ENCODE data around the gene SEC22A.

The SEC22A gene

GRCh38 chr3:123158899-123159390 lies 42.8 kb upstream of the SEC22A start:
- no peaks in the 10 kb centered on the region for H3K4me1 ChIP-seq (ENCODE audit: control insufficient read depth in 1 of 2, insufficient read depth in 2 of 2, low read length in 2 of 2)
- peaks cover 19 to 43% of the 10 kb centered on the region in 2 donors for H3K36me3 ChIP-seq (ENCODE audit: control insufficient read depth in 1 of 2, insufficient read depth in 2 of 2, low read length in 2 of 2)
- H3K27me3 ChIP-seq (ENCODE audit: low read depth, low read length) = no peaks in the 10 kb centered on the region
- no peak overlapping the region for H3K27ac ChIP-seq (ENCODE audit: low read length)
- H3K4me3 ChIP-seq (ENCODE audit: low read depth in 1 of 2, low read length in 2 of 2) = no peak overlapping the region
- no peaks in the 10 kb centered on the region for H3K9me3 ChIP-seq (ENCODE audit: control insufficient read depth in 1 of 2, low read length in 2 of 2)

- Histone ChIP-seq H3K4me3 (ENCODE audit: low read depth in 1 of 2, low read length in 2 of 2) (no peak overlapping the region), H3K27ac (ENCODE audit: low read length) (no peak overlapping the region), H3K9me3 (ENCODE audit: control insufficient read depth in 1 of 2, low read length in 2 of 2) (peaks cover 0 to 1% of the 10 kb centered on the region in 2 donors), H3K4me1 (ENCODE audit: control insufficient read depth in 1 of 2, insufficient read depth in 2 of 2, low read length in 2 of 2) (no peaks in the 10 kb centered on the region), H3K27me3 (ENCODE audit: low read depth, low read length) (no peaks in the 10 kb centered on the region), H3K36me3 (ENCODE audit: control insufficient read depth in 1 of 2, insufficient read depth in 2 of 2, low read length in 2 of 2) (peaks cover 31 to 48% of the 10 kb centered on the region in 2 donors)
These were observed 41.7 kb upstream of the SEC22A start for GRCh38 chr3:123159926-123160635.

- Histone ChIP-seq H3K27ac (ENCODE audit: low read length) (no peak overlapping the region), H3K4me3 (ENCODE audit: low read depth in 1 of 2, low read length in 2 of 2) (no peak overlapping the region), H3K36me3 (ENCODE audit: control insufficient read depth in 1 of 2, insufficient read depth in 2 of 2, low read length in 2 of 2) (peaks cover 29 to 44% of the 10 kb centered on the region in 2 donors), H3K4me1 (ENCODE audit: control insufficient read depth in 1 of 2, insufficient read depth in 2 of 2, low read length in 2 of 2) (no peaks in the 10 kb centered on the region), H3K9me3 (ENCODE audit: control insufficient read depth in 1 of 2, low read length in 2 of 2) (peaks cover 0 to 3% of the 10 kb centered on the region in 2 donors), H3K27me3 (ENCODE audit: low read depth, low read length) (no peaks in the 10 kb centered on the region)
These were observed 40.6 kb upstream of the SEC22A start for GRCh38 chr3:123161167-123161566.

GRCh38 chr3:123163141-123163540 lies 38.6 kb upstream of the SEC22A start:
- no peaks in the 10 kb centered on the region for H3K4me1 ChIP-seq (ENCODE audit: control insufficient read depth in 1 of 2, insufficient read depth in 2 of 2, low read length in 2 of 2)
- H3K4me3 ChIP-seq (ENCODE audit: low read depth in 1 of 2, low read length in 2 of 2) = no peak overlapping the region
- peaks cover 29 to 42% of the 10 kb centered on the region in 2 donors for H3K36me3 ChIP-seq (ENCODE audit: control insufficient read depth in 1 of 2, insufficient read depth in 2 of 2, low read length in 2 of 2)
- no peak overlapping the region for H3K27ac ChIP-seq (ENCODE audit: low read length)
- no peaks in the 10 kb centered on the region for H3K27me3 ChIP-seq (ENCODE audit: low read depth, low read length)
- peaks cover 0 to 8% of the 10 kb centered on the region in 2 donors for H3K9me3 ChIP-seq (ENCODE audit: control insufficient read depth in 1 of 2, low read length in 2 of 2)

GRCh38 chr3:123165163-123165562 lies 36.6 kb upstream of the SEC22A start:
- peaks cover 0 to 8% of the 10 kb centered on the region in 2 donors for H3K9me3 ChIP-seq (ENCODE audit: control insufficient read depth in 1 of 2, low read length in 2 of 2)
- no peak overlapping the region for H3K4me3 ChIP-seq (ENCODE audit: low read depth in 1 of 2, low read length in 2 of 2)
- no peak overlapping the region for H3K27ac ChIP-seq (ENCODE audit: low read length)
- H3K36me3 ChIP-seq (ENCODE audit: control insufficient read depth in 1 of 2, insufficient read depth in 2 of 2, low read length in 2 of 2) = peaks cover 22 to 42% of the 10 kb centered on the region in 2 donors
- no peaks in the 10 kb centered on the region for H3K4me1 ChIP-seq (ENCODE audit: control insufficient read depth in 1 of 2, insufficient read depth in 2 of 2, low read length in 2 of 2)
- H3K27me3 ChIP-seq (ENCODE audit: low read depth, low read length) = no peaks in the 10 kb centered on the region

- no peak overlapping the region for H3K27ac ChIP-seq (ENCODE audit: low read length)
- no peak overlapping the region for H3K4me3 ChIP-seq (ENCODE audit: low read depth in 1 of 2, low read length in 2 of 2)
- no peaks in the 10 kb centered on the region for H3K27me3 ChIP-seq (ENCODE audit: low read depth, low read length)
- no peaks in the 10 kb centered on the region for H3K4me1 ChIP-seq (ENCODE audit: control insufficient read depth in 1 of 2, insufficient read depth in 2 of 2, low read length in 2 of 2)
- H3K9me3 ChIP-seq (ENCODE audit: control insufficient read depth in 1 of 2, low read length in 2 of 2) = peaks cover 0 to 8% of the 10 kb centered on the region in 2 donors
- H3K36me3 ChIP-seq (ENCODE audit: control insufficient read depth in 1 of 2, insufficient read depth in 2 of 2, low read length in 2 of 2) = peaks cover 13 to 28% of the 10 kb centered on the region in 2 donors
These were observed 34.1 kb upstream of the SEC22A start for GRCh38 chr3:123167686-123168085.

GRCh38 chr3:123168122-123168521 lies 33.6 kb upstream of the SEC22A start:
- H3K9me3 ChIP-seq (ENCODE audit: control insufficient read depth in 1 of 2, low read length in 2 of 2) = peaks cover 0 to 8% of the 10 kb centered on the region in 2 donors
- no peak overlapping the region for H3K4me3 ChIP-seq (ENCODE audit: low read depth in 1 of 2, low read length in 2 of 2)
- peaks cover 13 to 23% of the 10 kb centered on the region in 2 donors for H3K36me3 ChIP-seq (ENCODE audit: control insufficient read depth in 1 of 2, insufficient read depth in 2 of 2, low read length in 2 of 2)
- H3K27me3 ChIP-seq (ENCODE audit: low read depth, low read length) = no peaks in the 10 kb centered on the region
- H3K4me1 ChIP-seq (ENCODE audit: control insufficient read depth in 1 of 2, insufficient read depth in 2 of 2, low read length in 2 of 2) = no peaks in the 10 kb centered on the region
- H3K27ac ChIP-seq (ENCODE audit: low read length) = no peak overlapping the region

- Histone ChIP-seq H3K27me3 (ENCODE audit: low read depth, low read length) (no peaks in the 10 kb centered on the region), H3K9me3 (ENCODE audit: control insufficient read depth in 1 of 2, low read length in 2 of 2) (peaks cover 0 to 8% of the 10 kb centered on the region in 2 donors), H3K4me3 (ENCODE audit: low read depth in 1 of 2, low read length in 2 of 2) (no peak overlapping the region), H3K4me1 (ENCODE audit: control insufficient read depth in 1 of 2, insufficient read depth in 2 of 2, low read length in 2 of 2) (no peaks in the 10 kb centered on the region), H3K27ac (ENCODE audit: low read length) (no peak overlapping the region), H3K36me3 (ENCODE audit: control insufficient read depth in 1 of 2, insufficient read depth in 2 of 2, low read length in 2 of 2) (peaks cover 13 to 19% of the 10 kb centered on the region in 2 donors)
These were observed 33.1 kb upstream of the SEC22A start for GRCh38 chr3:123168605-123169004.

- Histone ChIP-seq H3K9me3 (ENCODE audit: control insufficient read depth in 1 of 2, low read length in 2 of 2) (peaks cover 0 to 8% of the 10 kb centered on the region in 2 donors), H3K36me3 (ENCODE audit: control insufficient read depth in 1 of 2, insufficient read depth in 2 of 2, low read length in 2 of 2) (peaks cover 8 to 12% of the 10 kb centered on the region in 2 donors), H3K4me1 (ENCODE audit: control insufficient read depth in 1 of 2, insufficient read depth in 2 of 2, low read length in 2 of 2) (no peaks in the 10 kb centered on the region), H3K27me3 (ENCODE audit: low read depth, low read length) (no peaks in the 10 kb centered on the region), H3K4me3 (ENCODE audit: low read depth in 1 of 2, low read length in 2 of 2) (no peak overlapping the region), H3K27ac (ENCODE audit: low read length) (no peak overlapping the region)
These were observed 32.2 kb upstream of the SEC22A start for GRCh38 chr3:123169492-123169929.

GRCh38 chr3:123169930-123170329 lies 31.8 kb upstream of the SEC22A start:
- Histone ChIP-seq H3K4me3 (ENCODE audit: low read depth in 1 of 2, low read length in 2 of 2) (no peak overlapping the region), H3K36me3 (ENCODE audit: control insufficient read depth in 1 of 2, insufficient read depth in 2 of 2, low read length in 2 of 2) (peaks cover 3 to 8% of the 10 kb centered on the region in 2 donors), H3K9me3 (ENCODE audit: control insufficient read depth in 1 of 2, low read length in 2 of 2) (peaks cover 0 to 8% of the 10 kb centered on the region in 2 donors), H3K27ac (ENCODE audit: low read length) (no peak overlapping the region), H3K4me1 (ENCODE audit: control insufficient read depth in 1 of 2, insufficient read depth in 2 of 2, low read length in 2 of 2) (no peaks in the 10 kb centered on the region), H3K27me3 (ENCODE audit: low read depth, low read length) (no peaks in the 10 kb centered on the region)

GRCh38 chr3:123180791-123181190 lies 21.0 kb upstream of the SEC22A start:
- no peaks in the 10 kb centered on the region for H3K36me3 ChIP-seq (ENCODE audit: control insufficient read depth in 1 of 2, insufficient read depth in 2 of 2, low read length in 2 of 2)
- H3K27me3 ChIP-seq (ENCODE audit: low read depth, low read length) = no peaks in the 10 kb centered on the region
- H3K27ac ChIP-seq (ENCODE audit: low read length) = no peak overlapping the region
- peaks cover 5% of the 10 kb centered on the region in 2 donors for H3K9me3 ChIP-seq (ENCODE audit: control insufficient read depth in 1 of 2, low read length in 2 of 2)
- no peaks in the 10 kb centered on the region for H3K4me1 ChIP-seq (ENCODE audit: control insufficient read depth in 1 of 2, insufficient read depth in 2 of 2, low read length in 2 of 2)
- H3K4me3 ChIP-seq (ENCODE audit: low read depth in 1 of 2, low read length in 2 of 2) = no peak overlapping the region

All from muscle layer of duodenum (tissue), 2 donors.